ENCODE data around the gene TFAP2E. TPM values are rescaled to one million over a fixed set of nuclear protein-coding genes. Genes with fewer than 3 reads are reported as not detected.

TFAP2E gene
- total RNA-seq, 3 donors from 2014 or later (not counting 1 experiment from before 2014, with no cell fraction given): 6.6 to 7.3 (median 6.9) TPM

- intact Hi-C loops (cut with micrococcal nuclease): no loop called here
- peaks cover 0 to 8% of the 10 kb centered on the region in 2 donors for H3K4me1 Mint-ChIP-seq
- Histone ChIP-seq H3K27me3 (ENCODE audit: control insufficient read depth, insufficient read depth, low read length) (no peaks in the 10 kb centered on the region), H3K4me3 (ENCODE audit: low read length) (no peak overlapping the region), H3K9me3 (ENCODE audit: control insufficient read depth, insufficient read depth, low read length) (no peaks in the 10 kb centered on the region), H3K27ac (ENCODE audit: low read length) (no peak overlapping the region), H3K36me3 (ENCODE audit: control insufficient read depth, insufficient read depth, low read length) (peaks cover 65% of the 10 kb centered on the region), H3K4me1 (ENCODE audit: control insufficient read depth, insufficient read depth, low read length) (peaks cover 4% of the 10 kb centered on the region)
- H3K4me3 Mint-ChIP-seq: no peak overlapping the region
- 92% methylated on average over 3 of the region's 3 CpGs for WGBS (ENCODE audit: insufficient coverage)
- DNase-seq (no peak), ATAC-seq (no peak)
- H3K27ac Mint-ChIP-seq: peak overlapping the region in 1 of 2 donors; percentile 70
- H3K36me3 Mint-ChIP-seq: peaks cover 13% of the 10 kb centered on the region
- TF ChIP-seq CTCF (IDR thresholded peaks at IDR 0.05): no peak
- H3K27me3 Mint-ChIP-seq (ENCODE audit: low read depth in 2 of 2): no peaks in the 10 kb centered on the region
- no peaks in the 10 kb centered on the region for H3K9me3 Mint-ChIP-seq
Observed at GRCh38 chr1:35631396-35631795, 58.3 kb downstream of the TFAP2E start.

GRCh38 chr1:35633547-35633946, 60.4 kb downstream of the TFAP2E start:
- intact Hi-C loops (cut with micrococcal nuclease): no loop called here
- ATAC-seq (no peak), DNase-seq (no peak)
- Mint-ChIP-seq H3K36me3 (peaks cover 12% of the 10 kb centered on the region), H3K4me3 (no peak overlapping the region), H3K27ac (no peak overlapping the region), H3K9me3 (no peaks in the 10 kb centered on the region), H3K4me1 (peaks cover 12 to 20% of the 10 kb centered on the region in 2 donors), H3K27me3 (ENCODE audit: low read depth in 2 of 2) (no peaks in the 10 kb centered on the region)
- H3K4me3 ChIP-seq (ENCODE audit: low read length): no peak overlapping the region
- no peak overlapping the region for H3K27ac ChIP-seq (ENCODE audit: low read length)
- no peak for TF ChIP-seq CTCF (IDR thresholded peaks at IDR 0.05)
- H3K4me1 ChIP-seq (ENCODE audit: control insufficient read depth, insufficient read depth, low read length): peaks cover 4% of the 10 kb centered on the region
- H3K9me3 ChIP-seq (ENCODE audit: control insufficient read depth, insufficient read depth, low read length): no peaks in the 10 kb centered on the region
- H3K36me3 ChIP-seq (ENCODE audit: control insufficient read depth, insufficient read depth, low read length): peaks cover 58% of the 10 kb centered on the region
- no peaks in the 10 kb centered on the region for H3K27me3 ChIP-seq (ENCODE audit: control insufficient read depth, insufficient read depth, low read length)

GRCh38 chr1:35637401-35637809, 64.3 kb downstream of the TFAP2E start:
- DNase-seq (peak in 1 of 2 donors; percentile 66), ATAC-seq (no peak)
- no peaks in the 10 kb centered on the region for H3K27me3 Mint-ChIP-seq (ENCODE audit: low read depth in 2 of 2)
- peak overlapping the region; percentile 25 for H3K4me3 ChIP-seq (ENCODE audit: low read length)
- peak overlapping the region; percentile 92 for H3K27ac Mint-ChIP-seq
- peaks cover 6% of the 10 kb centered on the region for H3K36me3 Mint-ChIP-seq
- peaks cover 13% of the 10 kb centered on the region for H3K4me1 ChIP-seq (ENCODE audit: control insufficient read depth, insufficient read depth, low read length)
- peaks cover 33 to 34% of the 10 kb centered on the region in 2 donors for H3K4me1 Mint-ChIP-seq
- no peak for TF ChIP-seq CTCF (IDR thresholded peaks at IDR 0.05)
- no peaks in the 10 kb centered on the region for H3K9me3 ChIP-seq (ENCODE audit: control insufficient read depth, insufficient read depth, low read length)
- H3K36me3 ChIP-seq (ENCODE audit: control insufficient read depth, insufficient read depth, low read length): peaks cover 28% of the 10 kb centered on the region
- WGBS (ENCODE audit: insufficient coverage): 0% methylated on average over 1 of the region's 1 CpG
- H3K27ac ChIP-seq (ENCODE audit: low read length): peak overlapping the region; percentile 81
- H3K9me3 Mint-ChIP-seq: no peaks in the 10 kb centered on the region
- intact Hi-C loops (cut with micrococcal nuclease): no loop called here
- no peaks in the 10 kb centered on the region for H3K27me3 ChIP-seq (ENCODE audit: control insufficient read depth, insufficient read depth, low read length)
- peak overlapping the region; percentile 86 for H3K4me3 Mint-ChIP-seq

All from natural killer cell (primary cell).